Hepatocyte (in vitro differentiated cells): Measurements from ENCODE around the gene PARP3. TPM values are rescaled to one million over a fixed set of nuclear protein-coding genes. Genes with fewer than 3 reads are reported as not detected.

Source experiments
- DNase-seq: peaks from one replicate; pipeline ENCODE4 v3.0.0-alpha.2; 2016; ENCODE audit warnings: low spot score
- H2AFZ ChIP-seq: fragments of 200-600 bp; sonication (generic); 2 replicates; pipeline ENCODE4 v1.6.0; 2016; ENCODE audit warnings: antibody characterized with exemption, mild to moderate bottlenecking
- H3K27ac ChIP-seq: fragments of 200-600 bp; sonication (generic); 2 replicates; pipeline ENCODE4 v1.5.1; 2016; ENCODE audit warnings: mild to moderate bottlenecking
- H3K27me3 ChIP-seq: fragments of 200-600 bp; sonication (generic); 2 replicates; pipeline ENCODE4 v1.6.1; 2016
- H3K36me3 ChIP-seq: fragments of 200-600 bp; sonication (generic); replicated peaks from 2 replicates; pipeline ENCODE4 v1.5.1; 2016; ENCODE audit warnings: low read depth; ENCODE audit not compliant: insufficient read depth
- H3K4me1 ChIP-seq: fragments of 200-600 bp; sonication (generic); 2 replicates; pipeline ENCODE4 v1.5.1; 2016; ENCODE audit warnings: mild to moderate bottlenecking, moderate library complexity; ENCODE audit not compliant: insufficient read depth
- H3K4me2 ChIP-seq: fragments of 200-600 bp; sonication (generic); 2 replicates; pipeline ENCODE4 v1.6.0; 2016
- H3K4me3 ChIP-seq: fragments of 200-600 bp; sonication (generic); 2 replicates; pipeline ENCODE4 v1.5.1; 2016; ENCODE audit warnings: mild to moderate bottlenecking
- H3K79me2 ChIP-seq: fragments of 200-600 bp; sonication (generic); 2 replicates; pipeline ENCODE4 v1.6.0; 2017; ENCODE audit warnings: mild to moderate bottlenecking
- H3K9me2 ChIP-seq: fragments of 200-600 bp; sonication (generic); replicated peaks from 2 replicates; pipeline ENCODE4 v1.6.0; 2017; ENCODE audit warnings: mild to moderate bottlenecking; ENCODE audit not compliant: insufficient read depth
- H3K9me3 ChIP-seq: fragments of 200-600 bp; sonication (generic); 2 replicates; pipeline ENCODE4 v1.5.1; 2016; ENCODE audit warnings: low read depth, mild to moderate bottlenecking
- H4K20me1 ChIP-seq: fragments of 200-600 bp; sonication (generic); 2 replicates; pipeline ENCODE4 v1.6.0; 2016; ENCODE audit warnings: mild to moderate bottlenecking; ENCODE audit not compliant: insufficient read depth, poor library complexity, severe bottlenecking
- CTCF ChIP-seq: fragments of 200-600 bp; sonication (generic); IDR thresholded peaks from 2 replicates; pipeline ENCODE4 v1.5.1; 2016; ENCODE audit warnings: antibody characterized with exemption, mild to moderate bottlenecking; ENCODE audit not compliant: poor library complexity
- EZH2 ChIP-seq: fragments of 200-600 bp; sonication (generic); IDR thresholded peaks from 2 replicates; pipeline ENCODE4 v1.6.1; 2016; ENCODE audit warnings: antibody characterized with exemption, mild to moderate bottlenecking, borderline replicate concordance
- EZH2phosphoT487 ChIP-seq: fragments of 200-600 bp; sonication (generic); IDR thresholded peaks from one replicate; pipeline ENCODE4 v1.6.1; 2018; ENCODE audit warnings: antibody characterized with exemption, mild to moderate bottlenecking, low read depth, moderate library complexity; ENCODE audit not compliant: unreplicated experiment, severe bottlenecking
- whole genome bisulfite sequencing: methylation state at CpG from one replicate; pipeline ENCODE4 v1.1.6; 2016; ENCODE audit warnings: low lambda C conversion rate; ENCODE audit errors: missing lambda C conversion rate; 5-methylcytosine and 5-hydroxymethylcytosine counted together
- polyA plus RNA-seq: library from polyadenylated mRNA; unstranded; fragments of >200 nt; fragmentation: Nextera tagmentation; extraction: Ambion mirVana; gene quantifications from 2 replicates; pipeline ENCODE4 v1.2.1, GENCODE V29; 2016
- total RNA-seq: library from RNA; depleted of rRNA; stranded (reverse); fragments of >200 nt; gene quantifications from 2 replicates; pipeline ENCODE4 v1.2.3, GENCODE V29; 2014

PARP3 gene
- total and polyA plus RNA-seq, 2 experiments from 2014 or later: 9.3 to 10.3 TPM

- Histone ChIP-seq H3K4me3 (no peak overlapping the region), H3K4me2 (no peak overlapping the region), H3K79me2 (no peaks in the 10 kb centered on the region), H3K4me1 (no peaks in the 10 kb centered on the region), H3K27ac (no peak overlapping the region), H3K27me3 (no peaks in the 10 kb centered on the region), H2AFZ (no peak overlapping the region), H3K9me2 (no peaks in the 10 kb centered on the region), H3K36me3 (no peaks in the 10 kb centered on the region), H4K20me1 (no peaks in the 10 kb centered on the region), H3K9me3 (no peaks in the 10 kb centered on the region)
- no peak for TF ChIP-seq EZH2
- no peak for TF ChIP-seq CTCF
- no peak for TF ChIP-seq EZH2phosphoT487
- WGBS: 93% methylated on average over 2 of the region's 2 CpGs
- DNase-seq: no peak
These were observed 37.9 kb upstream of the PARP3 start for GRCh38 chr3:51904034-51904823.

- Histone ChIP-seq H3K79me2 (no peaks in the 10 kb centered on the region), H3K4me1 (no peaks in the 10 kb centered on the region), H2AFZ (no peak overlapping the region), H3K36me3 (no peaks in the 10 kb centered on the region), H3K9me3 (no peaks in the 10 kb centered on the region), H3K4me3 (no peak overlapping the region), H3K27me3 (no peaks in the 10 kb centered on the region), H3K9me2 (no peaks in the 10 kb centered on the region), H3K4me2 (no peak overlapping the region), H4K20me1 (no peaks in the 10 kb centered on the region), H3K27ac (no peak overlapping the region)
- no peak for DNase-seq
- WGBS: 85% methylated on average over 4 of the region's 4 CpGs
- TF ChIP-seq CTCF (no peak), EZH2 (no peak), EZH2phosphoT487 (no peak)
These were observed 34.1 kb upstream of the PARP3 start for GRCh38 chr3:51908026-51908425.

- WGBS: 64% methylated on average over 5 of the region's 5 CpGs
- DNase-seq: no peak
- no peaks in the 10 kb centered on the region for H4K20me1 ChIP-seq
- no peak overlapping the region for H3K4me3 ChIP-seq
- H3K4me2 ChIP-seq: no peak overlapping the region
- H3K27me3 ChIP-seq: no peaks in the 10 kb centered on the region
- no peaks in the 10 kb centered on the region for H3K36me3 ChIP-seq
- no peaks in the 10 kb centered on the region for H3K9me2 ChIP-seq
- TF ChIP-seq CTCF: no peak
- no peak for TF ChIP-seq EZH2phosphoT487
- TF ChIP-seq EZH2: no peak
- no peaks in the 10 kb centered on the region for H3K79me2 ChIP-seq
- H3K4me1 ChIP-seq: no peaks in the 10 kb centered on the region
- H2AFZ ChIP-seq: no peak overlapping the region
- H3K9me3 ChIP-seq: no peaks in the 10 kb centered on the region
- H3K27ac ChIP-seq: no peak overlapping the region
These were observed 25.7 kb upstream of the PARP3 start for GRCh38 chr3:51916418-51916817.
